GM19372 (cell line): ENCODE results near the gene MEDAG.

Experiments
- ATAC-seq: cut with Tn5 transposase; IDR thresholded peaks from one replicate; pipeline ENCODE4 v1.9.1; 2021; ENCODE audit warnings: mild to moderate bottlenecking, low read depth, moderate library complexity; ENCODE audit not compliant: unreplicated experiment

The MEDAG gene

DNA sequence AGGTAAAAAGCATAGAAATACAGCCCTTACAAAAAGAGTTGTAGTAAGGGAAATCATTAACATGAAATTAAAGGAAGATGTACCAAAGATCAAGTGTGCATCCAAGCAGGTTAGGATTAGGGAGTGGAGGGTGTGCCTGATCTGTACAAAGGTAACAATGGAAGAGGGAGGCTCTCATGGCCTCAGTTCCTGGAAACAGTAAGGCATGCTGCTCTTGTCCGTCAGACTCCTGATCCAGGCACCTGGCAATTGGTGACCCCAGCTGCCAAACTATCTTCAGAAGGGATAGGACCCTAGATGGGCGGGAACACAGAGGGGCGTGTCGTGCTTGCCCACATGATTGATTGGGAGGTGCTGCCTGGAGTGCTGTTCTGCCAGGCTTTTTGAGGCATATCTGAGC is 30.9 kb downstream of the MEDAG start:
- ATAC-seq: no peak

DNA sequence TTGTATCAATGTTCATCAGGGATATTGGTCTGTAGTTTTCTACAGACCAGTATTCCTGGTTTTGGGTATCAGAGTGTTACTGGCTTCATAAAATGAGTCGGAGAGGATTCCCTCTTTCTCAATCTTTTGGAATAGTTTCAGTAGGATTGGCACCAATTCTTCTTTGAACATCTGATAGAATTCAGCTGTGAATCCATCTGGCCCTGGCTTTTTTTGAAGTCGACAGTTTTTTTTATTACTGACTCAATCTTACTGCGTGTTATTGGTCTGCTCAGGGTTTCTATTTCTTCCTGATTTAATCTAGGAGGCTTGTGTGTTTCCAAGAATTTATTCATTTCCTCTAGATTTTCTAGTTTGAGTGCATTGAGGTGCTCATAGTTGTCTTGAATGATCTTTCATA is 37.8 kb downstream of the MEDAG start:
- no peak for ATAC-seq

DNA sequence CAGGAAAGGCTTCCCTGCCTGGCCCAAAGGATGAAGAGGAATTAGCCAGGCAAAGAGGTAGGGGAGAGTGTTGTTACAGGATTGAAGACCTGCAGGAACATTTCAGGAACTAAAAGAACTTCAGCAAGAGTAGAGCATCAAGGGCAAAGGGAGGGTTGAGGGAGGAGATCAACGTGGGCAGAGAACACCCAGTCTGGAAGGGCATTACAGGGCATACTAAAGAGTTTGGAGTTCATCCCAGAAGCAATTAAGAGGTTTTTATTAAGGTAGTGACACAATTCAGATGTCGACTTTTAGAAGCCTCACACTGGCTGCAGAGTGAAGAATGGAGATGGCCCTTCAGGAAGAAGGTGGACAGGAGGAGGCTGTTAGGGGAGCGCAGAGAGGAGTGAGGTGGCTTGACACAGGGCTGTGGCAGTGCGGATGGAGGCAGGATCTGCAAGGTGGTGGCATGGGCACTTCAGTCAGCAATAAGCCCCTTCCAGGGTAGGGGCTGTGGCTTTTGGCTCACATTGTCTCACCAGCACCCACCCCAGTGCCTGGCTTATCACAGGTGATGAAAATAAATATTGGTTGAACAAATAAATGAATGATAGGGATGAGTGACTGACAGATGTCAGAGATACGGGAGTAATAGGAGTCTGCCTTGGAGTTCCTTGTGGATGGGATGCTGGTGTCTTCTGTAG is 51.3 kb downstream of the MEDAG start:
- no peak for ATAC-seq

DNA sequence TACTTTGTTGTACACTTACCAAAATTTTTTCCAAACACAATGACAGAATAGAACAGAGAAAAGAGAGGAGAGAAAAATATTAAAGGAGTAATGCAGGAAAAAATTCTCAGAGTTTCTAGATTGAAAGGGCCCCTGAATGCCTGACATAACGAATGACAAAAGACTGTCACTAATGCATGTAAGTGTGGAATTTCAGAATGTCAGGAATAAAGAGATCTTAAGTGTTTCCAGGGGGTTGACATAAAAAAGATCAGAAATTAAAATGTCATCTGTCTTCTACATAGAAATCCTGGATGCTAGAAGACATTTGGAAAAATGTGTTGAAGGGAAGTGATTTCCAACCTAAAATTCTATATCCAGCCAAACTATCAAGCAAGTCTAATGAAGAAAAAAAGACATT is 53.6 kb downstream of the MEDAG start:
- no peak for ATAC-seq

DNA sequence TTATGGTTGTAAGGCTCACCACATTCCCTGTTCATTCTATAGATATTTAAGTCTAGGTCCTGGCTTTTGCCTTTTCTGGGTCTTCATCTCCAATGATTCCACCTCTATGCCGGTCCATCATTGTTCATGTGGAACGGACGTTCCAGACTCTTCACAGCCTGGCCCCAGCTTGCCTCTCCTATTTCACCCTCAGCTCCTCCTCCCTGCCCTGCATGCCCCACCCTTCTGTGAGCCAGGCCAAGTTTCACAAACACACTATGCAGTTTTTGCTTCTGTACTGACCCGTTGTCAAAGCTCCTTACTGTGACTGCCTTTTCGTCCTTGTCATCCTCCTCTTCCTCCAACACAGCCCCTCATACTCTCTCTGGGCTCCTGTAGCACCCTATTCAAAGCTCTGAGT is 57.7 kb downstream of the MEDAG start:
- ATAC-seq: no peak

DNA sequence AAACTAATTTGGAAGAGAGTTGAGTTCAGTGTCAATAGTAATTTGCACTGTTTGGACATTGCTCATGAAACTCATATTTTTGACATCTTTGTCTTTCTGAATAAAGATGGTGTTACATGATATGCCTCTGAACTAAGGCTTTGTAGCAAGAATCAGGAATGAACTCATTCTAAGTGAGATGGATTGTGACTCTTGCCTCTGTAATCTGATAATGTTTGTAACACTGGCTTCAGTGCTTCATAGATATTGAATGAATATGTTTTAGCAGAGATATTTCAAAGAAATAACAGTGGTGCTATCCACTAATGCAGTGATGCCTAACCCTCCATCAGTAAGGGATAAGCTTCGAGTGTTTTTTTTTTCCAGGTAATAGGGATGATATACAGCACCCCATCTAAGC is 59.3 kb downstream of the MEDAG start:
- no peak for ATAC-seq

DNA sequence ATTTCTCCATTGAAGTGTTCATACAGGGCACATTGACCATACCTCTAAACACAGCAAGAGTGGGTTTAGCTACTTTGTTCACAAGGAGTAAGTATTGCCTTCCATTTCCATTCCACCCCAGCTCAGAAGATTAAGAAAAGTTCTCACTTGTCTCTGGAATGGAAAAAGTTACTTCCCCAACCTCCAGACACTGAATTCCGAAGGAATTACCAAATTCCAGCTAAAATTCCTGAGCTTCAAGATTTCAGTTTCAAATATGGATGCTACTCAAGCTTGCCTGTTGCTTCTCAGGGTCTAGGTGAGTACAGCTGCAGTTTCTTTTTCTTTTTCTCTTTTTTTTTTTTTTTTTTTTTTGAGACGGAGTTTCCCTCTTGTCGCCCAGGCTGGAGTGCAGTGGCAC is 60.0 kb downstream of the MEDAG start:
- ATAC-seq: no peak

DNA sequence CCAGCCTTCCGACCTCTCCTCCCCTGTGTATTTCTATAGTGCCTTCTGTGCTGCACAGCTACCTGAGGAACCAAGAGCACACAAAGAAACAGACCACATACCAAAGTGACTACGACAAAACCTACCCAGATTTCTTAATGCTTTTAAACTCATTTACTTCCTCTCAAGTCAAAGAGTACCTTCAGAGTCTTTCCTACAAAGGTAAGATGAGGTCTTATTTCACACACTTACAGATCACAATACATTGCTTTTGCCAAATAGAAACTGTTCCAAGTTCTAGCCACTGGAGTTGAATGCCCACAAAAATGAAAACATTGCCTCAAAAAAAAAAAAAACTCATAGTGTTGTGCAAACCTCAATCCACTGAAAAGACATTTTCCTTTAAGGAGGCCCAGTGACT is 62.8 kb downstream of the MEDAG start:
- ATAC-seq: no peak

DNA sequence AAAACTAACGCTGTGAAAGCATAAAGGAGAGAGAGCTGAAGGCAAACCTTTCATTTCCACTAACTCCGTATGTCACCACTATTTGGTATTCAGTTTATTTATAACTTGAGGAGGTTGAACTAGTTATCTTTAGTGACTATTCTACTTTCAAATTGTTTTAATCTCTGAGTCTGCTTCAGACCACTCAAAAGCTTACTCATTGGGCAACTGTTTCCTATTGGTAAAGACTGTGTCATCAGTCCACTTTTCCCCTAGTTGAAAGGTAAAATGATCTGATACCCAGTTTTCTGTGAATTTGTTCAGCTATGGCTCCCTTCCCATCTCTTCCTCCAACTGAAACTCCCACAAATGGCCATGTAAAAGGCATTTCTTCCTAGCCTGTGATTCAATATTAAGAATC is 65.5 kb downstream of the MEDAG start:
- no peak for ATAC-seq

DNA sequence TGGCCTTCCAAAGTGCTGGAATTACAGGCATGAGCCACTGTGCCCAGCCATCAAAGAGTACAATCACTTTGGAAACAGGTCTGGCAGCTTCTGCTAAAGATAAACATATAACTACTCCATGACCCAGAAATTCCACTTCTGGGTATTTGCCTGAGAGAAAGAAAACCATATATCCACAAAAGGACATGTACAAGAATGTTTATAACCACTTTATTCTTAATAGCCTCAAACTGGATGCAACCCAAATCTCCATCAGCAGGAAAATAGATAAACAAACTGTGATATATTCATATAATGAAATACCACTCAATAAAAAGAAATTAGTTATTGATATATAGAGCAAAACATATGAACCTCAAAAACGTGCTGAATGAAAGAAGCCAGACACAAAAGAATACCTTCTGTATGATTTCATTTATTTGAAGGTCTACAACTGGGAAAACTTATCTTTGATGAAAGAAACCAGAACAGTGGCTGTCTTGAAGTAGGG is 66.9 kb downstream of the MEDAG start:
- no peak for ATAC-seq

DNA sequence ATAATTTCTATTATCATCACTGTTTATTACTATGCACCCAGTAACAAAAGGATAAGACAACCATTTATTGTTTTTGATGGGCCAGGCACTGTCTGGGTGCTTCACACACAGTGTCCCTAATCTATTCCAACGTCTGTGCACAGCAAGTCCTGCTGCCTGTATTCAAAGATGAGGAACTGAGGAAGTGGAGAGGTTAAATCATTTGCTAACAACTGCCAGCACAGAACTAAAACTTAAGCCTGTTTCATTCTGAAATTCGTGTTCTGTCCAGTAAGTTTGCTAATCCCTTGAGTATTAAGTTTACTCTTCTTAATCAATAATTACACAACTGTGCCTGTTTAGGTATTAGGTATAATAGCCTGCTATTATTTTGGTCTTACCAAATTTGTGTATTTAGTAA is 68.3 kb downstream of the MEDAG start:
- no peak for ATAC-seq
